GM23338 (cell line): ENCODE measurements around the gene BMPER.

Experiments
- CREB1 ChIP-seq: fragments of 250-450 bp; sonication (Bioruptor Pico); IDR thresholded peaks from 2 replicates; pipeline ENCODE4 v1.5.0; 2020; ENCODE audit warnings: low read depth, mild to moderate bottlenecking, moderate library complexity
- CTCF ChIP-seq, 2 experiments: fragments of 200-600 bp in 1 of 2; sonication (generic) in 1 of 2; conservative IDR thresholded peaks; 2 replicates each; pipeline versions ENCODE4 v1.5.1 to v1.6.1; 2016 to 2017; ENCODE audit warnings: antibody characterized with exemption in 2 of 2, low read depth in 2 of 2, mild to moderate bottlenecking in 2 of 2, moderate library complexity in 1 of 2
- EZH2 ChIP-seq: fragments of 200-600 bp; sonication (generic); IDR thresholded peaks from one replicate; pipeline ENCODE4 v1.8.0; 2017; ENCODE audit warnings: antibody characterized with exemption, mild to moderate bottlenecking, low read depth; ENCODE audit not compliant: unreplicated experiment
- EZH2phosphoT487 ChIP-seq: fragments of 200-600 bp; sonication (generic); IDR thresholded peaks from one replicate; pipeline ENCODE4 v1.8.1; 2018; ENCODE audit warnings: antibody characterized with exemption; ENCODE audit not compliant: unreplicated experiment
- JUNB ChIP-seq: IDR thresholded peaks from one replicate; pipeline ENCODE4 v1.6.1; 2016; ENCODE audit warnings: antibody characterized with exemption; ENCODE audit not compliant: unreplicated experiment
- NANOG ChIP-seq: IDR thresholded peaks from 2 replicates; pipeline ENCODE4 v1.6.1; 2016; ENCODE audit warnings: antibody characterized with exemption, borderline replicate concordance
- POLR2AphosphoS5 ChIP-seq: IDR thresholded peaks from 2 replicates; pipeline ENCODE4 v1.6.1; 2016; ENCODE audit warnings: antibody characterized with exemption, low read depth
- REST ChIP-seq: IDR thresholded peaks from one replicate; pipeline ENCODE4 v1.6.1; 2018; ENCODE audit warnings: antibody characterized with exemption; ENCODE audit not compliant: unreplicated experiment
- STAT1 ChIP-seq: IDR thresholded peaks from one replicate; pipeline ENCODE4 v1.6.1; 2016; ENCODE audit warnings: antibody characterized with exemption; ENCODE audit not compliant: unreplicated experiment
- ZNF114 ChIP-seq: fragments of 250-450 bp; sonication (Bioruptor Pico); IDR thresholded peaks from 2 replicates; pipeline ENCODE4 v1.5.0; 2020; ENCODE audit warnings: mild to moderate bottlenecking, moderate library complexity
- ZNF331 ChIP-seq: fragments of 250-450 bp; sonication (Bioruptor Pico); IDR thresholded peaks from 2 replicates; pipeline ENCODE4 v1.5.0; 2020; ENCODE audit warnings: low read depth, mild to moderate bottlenecking, moderate library complexity
- ZNF462 ChIP-seq: fragments of 250-450 bp; sonication (Bioruptor Pico); IDR thresholded peaks from 2 replicates; pipeline ENCODE4 v1.5.0; 2020; ENCODE audit warnings: mild to moderate bottlenecking, moderate library complexity

- TF ChIP-seq POLR2AphosphoS5 = no peak
- no peak for TF ChIP-seq CTCF (conservative IDR thresholded peaks at IDR 0.05; ENCODE audit: low read depth in 2 of 2)
- no peak for TF ChIP-seq EZH2
- TF ChIP-seq EZH2phosphoT487 = no peak
- no peak for TF ChIP-seq ZNF462 (CRISPR knock-in tag)
- no peak for TF ChIP-seq ZNF331
- no peak for TF ChIP-seq CREB1 (CRISPR knock-in tag)
- no peak for TF ChIP-seq ZNF114 (CRISPR knock-in tag)
- no peak for TF ChIP-seq REST
- TF ChIP-seq JUNB = no peak
- no peak for TF ChIP-seq NANOG
- TF ChIP-seq STAT1 = no peak
Observed at GRCh38 chr7:34054075-34054474, 148.7 kb downstream of the BMPER start.
